H1 (cell line): ENCODE results near the gene HABP4. TPM values are rescaled to one million over a fixed set of nuclear protein-coding genes. Genes with fewer than 3 reads are reported as not detected.

ENCODE experiments used
- CTCF ChIA-PET: fragments of 300-600 bp; sonication (Branson Sonifier 250); formaldehyde crosslinking; loops from one replicate; lab custom pipeline; 2021; ENCODE audit not compliant: partially characterized antibody; lab: Charles Lee
- POLR2A ChIA-PET: fragments of 300-600 bp; sonication (Branson Sonifier 250); formaldehyde crosslinking; loops from one replicate; lab custom pipeline; 2021; ENCODE audit warnings: inconsistent platforms; ENCODE audit not compliant: partially characterized antibody; lab: Charles Lee
- DNase-seq, 2 experiments: peaks; one replicate each; pipeline versions ENCODE4 v3.0.0 to v3.0.0-alpha.2; 2010 to 2022; ENCODE audit warnings: low spot score in 2 of 2, low read depth in 1 of 2, mixed read lengths in 1 of 2
- FAIRE-seq: peaks from 2 replicates; lab custom pipeline; 2011; peaks lifted over from hg19 to GRCh38; lab: Jason Lieb, UNC
- H2AFZ ChIP-seq: 2 replicates; pipeline ENCODE4 v1.8.1; 2012; ENCODE audit warnings: low read length, inconsistent platforms
- H2AK5ac ChIP-seq: 2 replicates; pipeline ENCODE4 v1.6.1; 2013; ENCODE audit warnings: low read depth, low read length
- H2BK120ac ChIP-seq: replicated peaks from 2 replicates; pipeline ENCODE3; 2013; ENCODE audit warnings: low read depth, low read length, inconsistent platforms
- H2BK12ac ChIP-seq: 2 replicates; pipeline ENCODE4 v1.6.1; 2013; ENCODE audit warnings: low read depth, low read length
- H2BK15ac ChIP-seq: 2 replicates; pipeline ENCODE4 v1.6.1; 2013; ENCODE audit warnings: low read length
- H2BK20ac ChIP-seq: 2 replicates; pipeline ENCODE4 v1.6.1; 2013; ENCODE audit warnings: low read length
- H2BK5ac ChIP-seq: 2 replicates; pipeline ENCODE4 v1.6.1; 2013; ENCODE audit warnings: low read depth, low read length
- H3K14ac ChIP-seq: 2 replicates; pipeline ENCODE4 v1.6.1; 2013; ENCODE audit warnings: inconsistent platforms; ENCODE audit not compliant: insufficient read length
- H3K18ac ChIP-seq: 2 replicates; pipeline ENCODE4 v1.6.1; 2013; ENCODE audit warnings: low read length; ENCODE audit errors: extremely low read depth
- H3K23ac ChIP-seq: 2 replicates; pipeline ENCODE4 v1.6.1; 2013; ENCODE audit warnings: inconsistent platforms; ENCODE audit not compliant: insufficient read length
- H3K23me2 ChIP-seq: 2 replicates; pipeline ENCODE4 v1.6.1; 2013; ENCODE audit warnings: low read depth, low read length
- H3K27ac ChIP-seq: 2 replicates; pipeline ENCODE4 v1.6.1; 2011; ENCODE audit warnings: low read depth, low read length, inconsistent platforms
- H3K27me3 ChIP-seq, 4 experiments: replicated peaks in 1 of 4; 1 replicate in 1 of 4; 2 replicates in 3 of 4; pipeline versions ENCODE4 v1.6.1 to v1.8.1; 2011 to 2013; ENCODE audit warnings: low read length in 3 of 4, mild to moderate bottlenecking in 3 of 4, inconsistent platforms in 2 of 4, mixed read lengths in 2 of 4, moderate library complexity in 1 of 4; ENCODE audit not compliant: control insufficient read depth in 3 of 4, insufficient read depth in 3 of 4; ENCODE audit errors: extremely low read depth in 1 of 4
- H3K36me3 ChIP-seq, 4 experiments: 2 replicates each; pipeline versions ENCODE4 v1.6.1 to v1.8.1; 2011 to 2013; ENCODE audit warnings: mild to moderate bottlenecking in 4 of 4, low read length in 3 of 4, moderate library complexity in 2 of 4, control low read depth in 1 of 4, inconsistent platforms in 1 of 4; ENCODE audit not compliant: insufficient read depth in 4 of 4, control insufficient read depth in 2 of 4
- H3K4ac ChIP-seq: replicated peaks from 2 replicates; pipeline ENCODE3; 2013; ENCODE audit warnings: low read length, low read depth, mixed read lengths, inconsistent platforms; ENCODE audit not compliant: insufficient read length
- H3K4me1 ChIP-seq, 4 experiments: replicated peaks in 1 of 4; 1 replicate in 1 of 4; 2 replicates in 3 of 4; pipeline versions ENCODE4 v1.6.1 to v1.8.1; 2011 to 2013; ENCODE audit warnings: low read length in 3 of 4, inconsistent platforms in 2 of 4, mixed read lengths in 1 of 4; ENCODE audit not compliant: insufficient read depth in 4 of 4, control insufficient read depth in 3 of 4
- H3K4me2 ChIP-seq, 2 experiments: 2 replicates each; pipeline versions ENCODE4 v1.6.1 to v1.8.1; 2011 to 2013; ENCODE audit warnings: low read depth in 2 of 2, low read length in 2 of 2, control low read depth in 1 of 2, inconsistent platforms in 1 of 2, mild to moderate bottlenecking in 1 of 2; ENCODE audit not compliant: insufficient read depth in 1 of 2
- H3K4me3 ChIP-seq, 4 experiments: fragments of 200-600, 300-600 bp in 1 of 4; sonication (generic), shearing (Covaris generic), sonication (Bioruptor Twin) in 1 of 4; 2 replicates each; pipeline versions ENCODE4 v1.5.1 to v1.8.1; 2011 to 2016; ENCODE audit warnings: low read length in 4 of 4, low read depth in 3 of 4, control low read depth in 2 of 4, inconsistent platforms in 2 of 4, mild to moderate bottlenecking in 2 of 4, mixed read lengths in 1 of 4, moderate library complexity in 1 of 4; ENCODE audit not compliant: insufficient read depth in 2 of 4; ENCODE audit errors: extremely low read depth in 1 of 4
- H3K56ac ChIP-seq: replicated peaks from 2 replicates; pipeline ENCODE3; 2013; ENCODE audit warnings: low read depth, mild to moderate bottlenecking, mixed read lengths, low read length, inconsistent platforms; ENCODE audit not compliant: insufficient read length
- H3K79me1 ChIP-seq: 2 replicates; pipeline ENCODE4 v1.6.1; 2013; ENCODE audit warnings: low read depth, low read length, control low read depth
- H3K79me2 ChIP-seq, 2 experiments: 2 replicates each; pipeline versions ENCODE4 v1.6.1 to v1.8.1; 2012 to 2013; ENCODE audit warnings: low read length in 2 of 2, mild to moderate bottlenecking in 2 of 2, inconsistent platforms in 1 of 2; ENCODE audit not compliant: insufficient read depth in 2 of 2, control insufficient read depth in 1 of 2
- H3K9ac ChIP-seq, 4 experiments: replicated peaks in 1 of 4; 1 replicate in 1 of 4; 2 replicates in 3 of 4; pipeline versions ENCODE4 v1.6.1 to v1.8.1; 2011 to 2013; ENCODE audit warnings: low read depth in 3 of 4, low read length in 3 of 4, control low read depth in 2 of 4, mild to moderate bottlenecking in 2 of 4, moderate library complexity in 2 of 4, inconsistent platforms in 1 of 4; ENCODE audit errors: extremely low read depth in 1 of 4
- H3K9me3 ChIP-seq, 2 experiments: 2 replicates each; pipeline versions ENCODE4 v1.6.1 to v1.8.1; 2012 to 2013; ENCODE audit warnings: mild to moderate bottlenecking in 2 of 2, moderate library complexity in 2 of 2, control low read depth in 1 of 2, inconsistent platforms in 1 of 2, low read depth in 1 of 2, low read length in 1 of 2, mixed read lengths in 1 of 2; ENCODE audit not compliant: insufficient read depth in 2 of 2
- H4K20me1 ChIP-seq, 2 experiments: replicated peaks in 1 of 2; 2 replicates each; pipeline versions ENCODE3 to v1.8.1; 2011 to 2013; ENCODE audit warnings: inconsistent platforms in 2 of 2, low read length in 2 of 2, mild to moderate bottlenecking in 1 of 2; ENCODE audit not compliant: insufficient read depth in 2 of 2, control insufficient read depth in 1 of 2
- H4K5ac ChIP-seq: 2 replicates; pipeline ENCODE4 v1.6.1; 2013; ENCODE audit warnings: low read length, low read depth, mixed read lengths, inconsistent platforms; ENCODE audit not compliant: insufficient read length
- H4K8ac ChIP-seq: 2 replicates; pipeline ENCODE4 v1.8.0; 2013; ENCODE audit warnings: mild to moderate bottlenecking, moderate library complexity, low read length, inconsistent platforms; ENCODE audit not compliant: insufficient read depth; ENCODE audit errors: extremely low read depth
- H4K91ac ChIP-seq: replicated peaks from 2 replicates; pipeline ENCODE3; 2013; ENCODE audit warnings: low read length, mixed read lengths, inconsistent platforms; ENCODE audit not compliant: insufficient read length
- CTCF ChIP-seq, 3 experiments: IDR thresholded peaks; 1 replicate in 2 of 3; 2 replicates in 1 of 3; pipeline versions ENCODE4 v1.5.1 to v1.6.1; 2011; ENCODE audit warnings: low read length in 3 of 3, mild to moderate bottlenecking in 3 of 3, inconsistent platforms in 2 of 3, low read depth in 1 of 3, moderate library complexity in 1 of 3; ENCODE audit not compliant: insufficient read depth in 1 of 3; ENCODE audit errors: control extremely low read depth in 1 of 3
- MAFK ChIP-seq: IDR thresholded peaks from 2 replicates; pipeline ENCODE4 v1.6.1; 2012; ENCODE audit warnings: low read depth, mild to moderate bottlenecking, improper control_type of control experiment, low read length
- POLR2AphosphoS5 ChIP-seq: IDR thresholded peaks from 2 replicates; pipeline ENCODE4 v1.6.1; 2011; ENCODE audit warnings: low read depth, low read length
- RAD21 ChIP-seq, 2 experiments: IDR thresholded peaks in 1 of 2; conservative IDR thresholded peaks in 1 of 2; 2 replicates each; pipeline ENCODE4 v1.6.1; 2011; ENCODE audit warnings: low read depth in 2 of 2, low read length in 2 of 2, improper control_type of control experiment in 1 of 2, inconsistent platforms in 1 of 2, mild to moderate bottlenecking in 1 of 2, moderate library complexity in 1 of 2
- SUZ12 ChIP-seq: fragments of 200-600 bp; sonication (generic); IDR thresholded peaks from 2 replicates; pipeline ENCODE4 v1.6.1; 2012; ENCODE audit warnings: mild to moderate bottlenecking, inconsistent platforms, low read length, moderate library complexity, mixed read lengths
- WGBS, 2 experiments: shearing (Covaris generic) in 1 of 2; methylation state at CpG; one replicate each; pipeline versions ENCODE4 v1.1.6 to v1.1.7; 2013 to 2015; ENCODE audit warnings: low lambda C conversion rate in 2 of 2, mixed read lengths in 2 of 2, inconsistent platforms in 1 of 2, low coverage in 1 of 2, missing lambda C conversion rate in 1 of 2; ENCODE audit not compliant: insufficient replicate concordance in 2 of 2, insufficient coverage in 1 of 2, insufficient read length in 1 of 2; ENCODE audit errors: extremely low coverage in 1 of 2, missing lambda C conversion rate in 1 of 2; 5-methylcytosine and 5-hydroxymethylcytosine counted together
- polyA plus RNA-seq, 7 experiments: library from polyadenylated mRNA; depleted of rRNA in 3 of 7; stranded (reverse) in 5 of 7; unstranded in 2 of 7; fragments of >200 nt in 5 of 7; fragments of 200-250 nt in 2 of 7; gene quantifications; 1 replicate in 5 of 7; 2 replicates in 1 of 7; 4 replicates in 1 of 7; pipeline versions ENCODE4 v1.2.1 to v1.2.3, GENCODE V29; 2011 to 2013; ENCODE audit warnings: missing spikeins in 2 of 7, mixed read lengths in 2 of 7
- total RNA-seq: library from RNA; stranded (reverse); fragmentation: NEBNext Ultra II Directional; extraction: Animal tissue kit (Norgen Biotek cat#: 25700); gene quantifications from 2 replicates; pipeline ENCODE4 v1.2.1, GENCODE V29; 2021

HABP4 gene
- total and polyA plus RNA-seq, 2 of the 8 experiments (the other 6 are each of a cell fraction or from before 2014, with no cell fraction given), result 3.3 to 11.2 TPM

GRCh38 chr9:96453625-96454024, 3.7 kb downstream of the HABP4 start:
- Histone ChIP-seq H4K5ac (no peak overlapping the region), H4K20me1 (peaks cover 3 to 5% of the 10 kb centered on the region in 2 experiments), H2AK5ac (no peak overlapping the region), H3K23ac (no peak overlapping the region), H2BK5ac (no peak overlapping the region), H3K27me3 (peaks cover 0 to 8% (median 3%) of the 10 kb centered on the region in 4 experiments; a peak in 4 of 7 replicates), H3K4me1 (peaks cover 0 to 7% (median 4%) of the 10 kb centered on the region in 4 experiments; a peak in 4 of 7 replicates), H3K36me3 (no peaks in the 10 kb centered on the region; a peak in 2 of 8 replicates), H4K91ac (no peak overlapping the region), H3K9ac (no peak overlapping the region), H3K56ac (no peak overlapping the region), H3K9me3 (no peaks in the 10 kb centered on the region), H2BK12ac (no peak overlapping the region), H3K23me2 (peaks cover 10% of the 10 kb centered on the region), H2BK20ac (no peak overlapping the region), H3K79me1 (no peaks in the 10 kb centered on the region; the same call in 1 of the 2 replicates), H3K4ac (no peak overlapping the region), H2AFZ (no peak overlapping the region), H4K8ac (no peak overlapping the region), H2BK120ac (no peak overlapping the region), H3K79me2 (peaks cover 0 to 6% of the 10 kb centered on the region in 2 experiments; a peak in 2 of 4 replicates), H3K14ac (no peak overlapping the region), H3K4me3 (no peak overlapping the region), H2BK15ac (no peak overlapping the region), H3K4me2 (no peak overlapping the region), H3K27ac (no peak overlapping the region), H3K18ac (no peak overlapping the region)
- CTCF ChIA-PET, result interaction anchor here (1.3 to 1.5 kb wide), 3 partner anchors 12 to 126 kb away, joined by 3 to 4 read pairs (median 4); no protein-coding TSS in a partner anchor
- WGBS, 2 experiments, result 75% methylated on average over 2 of the region's 2 CpGs; no CpG with 5 or more reads in 1 of the 2 experiments
- POLR2A ChIA-PET, result interaction anchor here (2.2 kb wide), 1 partner anchor 9 kb away, joined by 9 read pairs; no protein-coding TSS in a partner anchor
- DNase-seq, result no peak
- FAIRE-seq, result peak; percentile 19
- TF ChIP-seq SUZ12, result no peak
- TF ChIP-seq MAFK, result no peak
- TF ChIP-seq POLR2AphosphoS5, result no peak
- peak in 2 of 3 experiments; percentile 32 to 54; a peak in 2 of 4 replicates for TF ChIP-seq CTCF (IDR thresholded peaks at IDR 0.05; ENCODE audit: control extremely low read depth in 1 of 3, insufficient read depth in 1 of 3, low read depth in 1 of 3, low read length in 3 of 3)
- TF ChIP-seq RAD21 (IDR thresholded peaks at IDR 0.05 in 1 of 2, conservative IDR thresholded peaks at IDR 0.05 in 1 of 2; ENCODE audit: low read depth in 2 of 2, low read length in 2 of 2), result peak; percentile 59 to 64
